GM23248 (cell line): ENCODE results near the gene LRRC55. TPM values are rescaled to one million over a fixed set of nuclear protein-coding genes. Genes with fewer than 3 reads are reported as not detected.

Experiments
- DNase-seq: peaks from one replicate; pipeline ENCODE4 v3.0.0-alpha.2; 2015
- H2AFZ ChIP-seq: fragments of 200-600 bp; sonication (generic); 2 replicates; pipeline ENCODE4 v1.6.1; 2016; ENCODE audit warnings: antibody characterized with exemption
- H3F3A ChIP-seq: fragments of 200-600 bp; sonication (generic); 2 replicates; pipeline ENCODE4 v1.6.1; 2016; ENCODE audit warnings: mild to moderate bottlenecking, antibody characterized with exemption, mixed run types; ENCODE audit not compliant: insufficient read depth
- H3K27ac ChIP-seq: fragments of 200-600 bp; sonication (generic); 2 replicates; pipeline ENCODE4 v1.5.1; 2016; ENCODE audit warnings: mild to moderate bottlenecking
- H3K27me3 ChIP-seq: fragments of 200-600 bp; sonication (generic); replicated peaks from 2 replicates; pipeline ENCODE4 v1.6.1; 2016; ENCODE audit warnings: mild to moderate bottlenecking; ENCODE audit not compliant: insufficient read depth
- H3K36me3 ChIP-seq: fragments of 200-600 bp; sonication (generic); 2 replicates; pipeline ENCODE4 v1.6.1; 2016; ENCODE audit warnings: low read depth, mild to moderate bottlenecking
- H3K4me1 ChIP-seq: fragments of 200-600 bp; sonication (generic); 2 replicates; pipeline ENCODE4 v1.6.1; 2016; ENCODE audit warnings: mild to moderate bottlenecking; ENCODE audit not compliant: insufficient read depth
- H3K4me2 ChIP-seq: fragments of 200-600 bp; sonication (generic); one replicate; pipeline ENCODE4 v1.6.1; 2016; ENCODE audit warnings: mild to moderate bottlenecking; ENCODE audit not compliant: unreplicated experiment
- H3K4me3 ChIP-seq: fragments of 200-600 bp; sonication (generic); 2 replicates; pipeline ENCODE4 v1.5.1; 2016; ENCODE audit warnings: mild to moderate bottlenecking
- H3K79me2 ChIP-seq: fragments of 200-600 bp; sonication (generic); 2 replicates; pipeline ENCODE4 v1.6.1; 2016; ENCODE audit warnings: mild to moderate bottlenecking; ENCODE audit not compliant: insufficient read depth
- H3K9ac ChIP-seq: fragments of 200-600 bp; sonication (generic); 2 replicates; pipeline ENCODE4 v1.6.1; 2016; ENCODE audit warnings: mild to moderate bottlenecking
- H3K9me2 ChIP-seq: fragments of 200-600 bp; sonication (generic); 2 replicates; pipeline ENCODE4 v1.6.1; 2016; ENCODE audit warnings: mixed run types, mild to moderate bottlenecking, moderate library complexity; ENCODE audit not compliant: insufficient read depth
- H3K9me3 ChIP-seq: fragments of 200-600 bp; sonication (generic); one replicate; pipeline ENCODE4 v1.6.1; 2017; ENCODE audit warnings: low read depth
- H4K20me1 ChIP-seq: fragments of 200-600 bp; sonication (generic); 2 replicates; pipeline ENCODE4 v1.6.0; 2016; ENCODE audit not compliant: insufficient read depth
- EZH2 ChIP-seq: fragments of 200-600 bp; sonication (generic); IDR thresholded peaks from 2 replicates; pipeline ENCODE4 v1.6.1; 2018; ENCODE audit warnings: antibody characterized with exemption, mild to moderate bottlenecking; ENCODE audit not compliant: insufficient read depth, poor library complexity, severe bottlenecking
- EZH2phosphoT487 ChIP-seq: fragments of 200-600 bp; sonication (generic); IDR thresholded peaks from 2 replicates; pipeline ENCODE4 v1.6.1; 2018; ENCODE audit warnings: antibody characterized with exemption, moderate library complexity, mild to moderate bottlenecking, low read depth; ENCODE audit not compliant: insufficient read depth
- WGBS, 2 experiments: methylation state at CpG; one replicate each; pipeline ENCODE4 v1.1.6; 2015 to 2017; ENCODE audit warnings: low lambda C conversion rate in 2 of 2, low coverage in 1 of 2; ENCODE audit errors: missing lambda C conversion rate in 2 of 2; 5-methylcytosine and 5-hydroxymethylcytosine counted together
- in situ Hi-C: fragments of 300-500 bp; cut with MboI; formaldehyde crosslinking; loops from 2 replicates; pipeline ENCODE4 v1.15.0; 2020
- polyA plus RNA-seq: library from polyadenylated mRNA; unstranded; fragments of >200 nt; fragmentation: Nextera tagmentation; extraction: Ambion mirVana; gene quantifications from 2 replicates; pipeline ENCODE4 v1.2.1, GENCODE V29; 2016
- total RNA-seq: library from RNA; depleted of rRNA; stranded (reverse); fragments of >200 nt; shearing (Covaris generic); gene quantifications from 2 replicates; pipeline ENCODE4 v1.2.3, GENCODE V29; 2014

LRRC55 gene
- total and polyA plus RNA-seq, 2 experiments from 2014 or later = not detected

DNA sequence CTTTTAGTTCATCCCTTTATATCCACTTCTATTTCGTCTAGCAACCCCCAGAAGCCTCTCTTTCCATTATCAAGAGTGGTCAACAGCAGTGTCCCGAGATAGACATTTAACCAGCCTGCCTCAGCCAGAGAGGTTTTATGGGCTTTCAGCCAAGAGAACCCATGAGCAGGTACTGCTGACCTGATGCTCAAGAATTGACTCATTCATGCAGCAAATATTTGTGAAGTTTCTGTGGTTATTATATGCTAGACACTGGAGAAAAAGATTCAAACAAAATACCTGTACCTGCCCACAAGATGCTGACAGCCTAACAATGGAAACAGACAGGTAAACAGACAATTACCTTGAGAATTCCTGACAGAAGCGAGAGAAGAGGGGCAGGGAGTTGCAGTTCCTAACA is 9.7 kb upstream of the LRRC55 start:
- TF ChIP-seq EZH2 = no peak
- no peak for TF ChIP-seq EZH2phosphoT487
- Histone ChIP-seq H3K36me3 (no peaks in the 10 kb centered on the region), H3K27ac (no peak overlapping the region), H3K4me1 (no peaks in the 10 kb centered on the region), H2AFZ (no peak overlapping the region), H3K4me3 (no peak overlapping the region), H3K9me3 (no peaks in the 10 kb centered on the region), H3K9ac (no peak overlapping the region), H4K20me1 (no peaks in the 10 kb centered on the region), H3K9me2 (no peaks in the 10 kb centered on the region), H3K79me2 (no peaks in the 10 kb centered on the region), H3F3A (no peaks in the 10 kb centered on the region), H3K4me2 (no peak overlapping the region), H3K27me3 (peaks cover 29% of the 10 kb centered on the region)
- DNase-seq = no peak
- in situ Hi-C loops = no loop called here
- 5 to 8% methylated on average over 3 of the region's 3 CpGs for WGBS, 2 experiments

DNA sequence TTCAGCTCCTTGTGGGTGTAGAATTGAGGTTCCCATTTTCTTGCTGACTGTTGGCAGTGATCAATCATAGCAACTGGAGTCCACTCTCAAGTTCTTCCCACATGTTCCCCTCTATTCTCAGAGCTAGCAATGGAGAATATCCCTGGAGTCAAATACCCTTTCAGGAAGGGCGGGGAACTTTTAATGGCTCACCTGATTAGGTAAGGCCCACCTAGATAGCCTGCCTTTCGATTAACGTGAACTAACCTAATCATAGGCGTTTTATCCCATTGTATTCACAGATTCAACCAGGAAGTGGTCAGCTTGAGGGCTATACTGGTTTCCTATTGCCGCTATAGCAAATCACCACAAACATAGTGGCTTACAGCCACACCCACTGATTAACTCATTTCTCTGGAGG is 7.1 kb upstream of the LRRC55 start:
- H3K79me2 ChIP-seq = no peaks in the 10 kb centered on the region
- DNase-seq = no peak
- no peaks in the 10 kb centered on the region for H4K20me1 ChIP-seq
- no peak for TF ChIP-seq EZH2
- TF ChIP-seq EZH2phosphoT487 = no peak
- no peak overlapping the region for H3K27ac ChIP-seq
- no peaks in the 10 kb centered on the region for H3K4me1 ChIP-seq
- no peak overlapping the region for H2AFZ ChIP-seq
- H3K9me2 ChIP-seq = no peaks in the 10 kb centered on the region
- H3K4me2 ChIP-seq = no peak overlapping the region
- in situ Hi-C loops = no loop called here
- no peaks in the 10 kb centered on the region for H3K36me3 ChIP-seq
- H3F3A ChIP-seq = no peaks in the 10 kb centered on the region
- H3K4me3 ChIP-seq = no peak overlapping the region
- 59 to 60% methylated on average over 5 of the region's 5 CpGs for WGBS, 2 experiments
- peaks cover 27% of the 10 kb centered on the region for H3K27me3 ChIP-seq
- no peaks in the 10 kb centered on the region for H3K9me3 ChIP-seq
- H3K9ac ChIP-seq = no peak overlapping the region

DNA sequence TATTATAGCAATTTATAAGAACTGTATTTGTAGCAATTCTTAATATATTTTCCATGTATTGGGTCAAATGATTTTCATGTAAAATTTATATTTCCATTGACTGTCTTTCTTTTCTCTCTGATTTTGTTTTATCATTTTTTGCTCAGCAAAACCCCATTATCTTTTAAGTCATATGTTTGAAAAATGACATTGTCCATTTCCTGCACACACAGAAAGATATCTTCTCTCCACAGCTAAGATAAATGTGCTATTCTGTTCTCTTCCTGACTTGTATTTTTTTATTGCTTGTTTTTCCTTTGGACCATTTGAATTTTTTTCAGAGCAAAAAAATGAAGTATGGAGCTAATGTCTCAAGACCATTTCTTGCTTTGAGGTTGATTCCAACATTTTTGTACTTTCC is 6.3 kb upstream of the LRRC55 start:
- H3K36me3 ChIP-seq = no peaks in the 10 kb centered on the region
- no peaks in the 10 kb centered on the region for H3K9me2 ChIP-seq
- H3K79me2 ChIP-seq = no peaks in the 10 kb centered on the region
- H3K9me3 ChIP-seq = no peaks in the 10 kb centered on the region
- H3K9ac ChIP-seq = no peak overlapping the region
- DNase-seq = no peak
- H2AFZ ChIP-seq = no peak overlapping the region
- no peak for TF ChIP-seq EZH2phosphoT487
- TF ChIP-seq EZH2 = no peak
- in situ Hi-C loops = no loop called here
- H3K4me1 ChIP-seq = no peaks in the 10 kb centered on the region
- no peak overlapping the region for H3K27ac ChIP-seq
- no peak overlapping the region for H3K4me2 ChIP-seq
- H3K4me3 ChIP-seq = no peak overlapping the region
- no peaks in the 10 kb centered on the region for H4K20me1 ChIP-seq
- no peaks in the 10 kb centered on the region for H3F3A ChIP-seq
- H3K27me3 ChIP-seq = peaks cover 34% of the 10 kb centered on the region

DNA sequence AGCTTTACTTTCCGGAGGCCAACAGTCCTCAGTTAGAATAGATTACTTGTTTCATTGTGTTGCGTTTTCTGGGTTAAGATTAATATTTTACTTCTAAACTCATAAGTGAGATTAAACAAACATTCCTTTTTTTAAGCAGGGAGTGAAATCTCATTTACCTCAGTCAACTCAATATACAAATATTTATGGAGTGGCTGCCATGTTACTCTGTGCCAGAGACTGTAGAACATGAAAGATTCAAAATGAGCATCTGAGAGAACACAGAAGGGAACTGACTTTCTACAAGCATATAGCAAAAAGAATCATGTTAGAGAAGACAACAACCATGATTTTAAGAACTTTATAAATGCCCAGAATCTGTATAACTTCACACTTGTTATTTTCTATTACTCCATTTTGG is 3.4 kb upstream of the LRRC55 start:
- in situ Hi-C loops = no loop called here
- Histone ChIP-seq H3K9me3 (no peaks in the 10 kb centered on the region), H3K79me2 (no peaks in the 10 kb centered on the region), H3K4me3 (no peak overlapping the region), H3F3A (no peaks in the 10 kb centered on the region), H3K4me1 (no peaks in the 10 kb centered on the region), H4K20me1 (no peaks in the 10 kb centered on the region), H3K9me2 (no peaks in the 10 kb centered on the region), H3K36me3 (no peaks in the 10 kb centered on the region), H3K27ac (no peak overlapping the region), H2AFZ (no peak overlapping the region), H3K27me3 (peaks cover 36% of the 10 kb centered on the region; the same call in 1 of the 2 replicates), H3K9ac (no peak overlapping the region), H3K4me2 (no peak overlapping the region)
- TF ChIP-seq EZH2phosphoT487 (no peak), EZH2 (no peak)
- WGBS, 2 experiments = 54 to 56% methylated on average over 2 of the region's 2 CpGs
- DNase-seq = no peak

DNA sequence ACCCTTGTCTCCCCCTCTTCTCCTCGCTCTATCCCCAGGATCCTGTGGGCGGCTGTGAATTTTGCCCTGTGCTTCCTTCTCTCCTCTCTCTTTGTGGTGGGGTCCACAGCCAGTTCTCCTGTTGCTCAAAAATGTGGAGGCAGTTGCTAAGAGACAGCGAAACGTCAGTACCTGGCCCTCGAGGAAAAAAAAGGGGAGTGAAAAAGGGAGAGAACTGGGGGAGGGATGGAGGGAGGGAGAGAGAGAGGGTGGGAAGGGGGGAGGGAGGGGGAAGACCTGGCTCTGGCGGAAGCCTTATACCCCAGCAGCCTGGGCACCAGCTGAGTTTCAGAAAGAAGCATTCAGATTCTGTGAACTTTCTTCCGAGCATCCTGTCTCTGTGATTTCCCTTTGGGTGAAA is 2.1 kb upstream of the LRRC55 start:
- no peaks in the 10 kb centered on the region for H3F3A ChIP-seq
- H3K9me3 ChIP-seq = no peaks in the 10 kb centered on the region
- in situ Hi-C loops = no loop called here
- H3K4me2 ChIP-seq = no peak overlapping the region
- no peaks in the 10 kb centered on the region for H3K9me2 ChIP-seq
- H3K4me3 ChIP-seq = no peak overlapping the region
- H3K27ac ChIP-seq = no peak overlapping the region
- no peak overlapping the region for H3K9ac ChIP-seq
- no peaks in the 10 kb centered on the region for H3K79me2 ChIP-seq
- H4K20me1 ChIP-seq = no peaks in the 10 kb centered on the region
- H2AFZ ChIP-seq = no peak overlapping the region
- no peak for TF ChIP-seq EZH2
- TF ChIP-seq EZH2phosphoT487 = no peak
- no peaks in the 10 kb centered on the region for H3K36me3 ChIP-seq
- H3K27me3 ChIP-seq = peaks cover 36% of the 10 kb centered on the region; the same call in 1 of the 2 replicates
- WGBS, 2 experiments = 33 to 34% methylated on average over 5 to 7 of the region's 7 CpGs
- H3K4me1 ChIP-seq = no peaks in the 10 kb centered on the region
- DNase-seq = no peak
